ENCODE results near the gene CTXN1. TPM values are rescaled to one million over a fixed set of nuclear protein-coding genes. Genes with fewer than 3 reads are reported as not detected.

The CTXN1 gene
- total and polyA plus RNA-seq, 7 donors, result 0.04 to 0.30 (median 0.25) TPM; not detected in 4

DNA sequence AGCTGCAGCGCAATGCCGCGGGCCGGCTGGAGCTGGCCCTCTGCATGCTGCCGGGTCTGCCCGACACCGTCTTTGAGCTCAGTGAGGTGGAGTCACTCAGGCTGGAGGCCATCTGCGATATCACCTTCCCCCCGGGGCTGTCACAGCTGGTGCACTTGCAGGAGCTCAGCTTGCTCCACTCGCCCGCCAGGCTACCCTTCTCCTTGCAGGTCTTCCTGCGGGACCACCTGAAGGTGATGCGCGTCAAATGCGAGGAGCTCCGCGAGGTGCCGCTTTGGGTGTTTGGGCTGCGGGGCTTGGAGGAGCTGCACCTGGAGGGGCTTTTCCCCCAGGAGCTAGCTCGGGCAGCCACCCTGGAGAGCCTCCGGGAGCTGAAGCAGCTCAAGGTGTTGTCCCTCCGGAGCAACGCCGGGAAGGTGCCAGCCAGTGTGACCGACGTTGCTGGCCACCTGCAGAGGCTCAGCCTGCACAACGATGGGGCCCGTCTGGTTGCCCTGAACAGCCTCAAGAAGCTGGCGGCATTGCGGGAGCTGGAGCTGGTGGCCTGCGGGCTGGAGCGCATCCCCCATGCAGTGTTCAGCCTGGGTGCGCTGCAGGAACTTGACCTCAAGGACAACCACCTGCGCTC lies 26.1 kb downstream of the CTXN1 start:
- Histone ChIP-seq H3K9me3 (no peaks in the 10 kb centered on the region), H3K4me3 (no peak overlapping the region), H3K27ac (no peak overlapping the region), H3K27me3 (ENCODE audit: insufficient read depth in 3 of 3, low read length in 2 of 3) (no peaks in the 10 kb centered on the region), H3K4me1 (peaks cover 18% of the 10 kb centered on the region), H3K36me3 (ENCODE audit: insufficient read depth in 1 of 2, low read depth in 1 of 2) (no peaks in the 10 kb centered on the region)
- intact Hi-C loops (cut with DNase I), result loop anchor here in 1 of 2 donors (5.0 kb wide), 1 partner anchor 932 kb away; the partner anchor contains the start of genes MBD3L1 and ZNF558
- TF ChIP-seq, protein P1, sequence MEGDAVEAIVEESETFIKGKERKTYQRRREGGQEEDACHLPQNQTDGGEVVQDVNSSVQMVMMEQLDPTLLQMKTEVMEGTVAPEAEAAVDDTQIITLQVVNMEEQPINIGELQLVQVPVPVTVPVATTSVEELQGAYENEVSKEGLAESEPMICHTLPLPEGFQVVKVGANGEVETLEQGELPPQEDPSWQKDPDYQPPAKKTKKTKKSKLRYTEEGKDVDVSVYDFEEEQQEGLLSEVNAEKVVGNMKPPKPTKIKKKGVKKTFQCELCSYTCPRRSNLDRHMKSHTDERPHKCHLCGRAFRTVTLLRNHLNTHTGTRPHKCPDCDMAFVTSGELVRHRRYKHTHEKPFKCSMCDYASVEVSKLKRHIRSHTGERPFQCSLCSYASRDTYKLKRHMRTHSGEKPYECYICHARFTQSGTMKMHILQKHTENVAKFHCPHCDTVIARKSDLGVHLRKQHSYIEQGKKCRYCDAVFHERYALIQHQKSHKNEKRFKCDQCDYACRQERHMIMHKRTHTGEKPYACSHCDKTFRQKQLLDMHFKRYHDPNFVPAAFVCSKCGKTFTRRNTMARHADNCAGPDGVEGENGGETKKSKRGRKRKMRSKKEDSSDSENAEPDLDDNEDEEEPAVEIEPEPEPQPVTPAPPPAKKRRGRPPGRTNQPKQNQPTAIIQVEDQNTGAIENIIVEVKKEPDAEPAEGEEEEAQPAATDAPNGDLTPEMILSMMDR (IDR thresholded peaks at IDR 0.05), result no peak
- no peak for ATAC-seq
- WGBS, 3 donors, result 87 to 94% (median 87%) methylated on average over 33 to 34 of the region's 34 CpGs
- no peak for DNase-seq

DNA sequence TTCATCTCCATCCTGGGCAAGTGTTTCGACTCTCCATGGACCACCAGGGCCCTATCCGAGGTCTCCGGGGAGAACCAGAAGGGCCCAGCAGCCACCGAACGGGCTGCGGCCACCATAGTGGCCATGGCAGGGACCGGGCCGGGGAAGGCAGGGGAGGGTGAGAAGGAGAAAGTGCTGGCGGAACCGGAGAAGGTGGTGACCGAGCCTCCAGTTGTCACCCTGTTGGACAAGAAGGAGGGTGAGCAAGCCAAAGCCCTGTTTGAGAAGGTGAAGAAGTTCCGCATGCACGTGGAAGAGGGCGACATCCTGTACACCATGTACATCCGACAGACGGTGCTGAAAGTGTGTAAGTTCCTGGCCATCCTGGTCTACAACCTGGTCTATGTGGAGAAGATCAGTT lies 27.0 kb downstream of the CTXN1 start:
- Histone ChIP-seq H3K36me3 (ENCODE audit: insufficient read depth in 1 of 2, low read depth in 1 of 2) (no peaks in the 10 kb centered on the region), H3K9me3 (no peaks in the 10 kb centered on the region), H3K4me3 (no peak overlapping the region), H3K27ac (no peak overlapping the region), H3K27me3 (ENCODE audit: insufficient read depth in 3 of 3, low read length in 2 of 3) (peaks cover 0 to 1% (median 0%) of the 10 kb centered on the region in 3 donors), H3K4me1 (peaks cover 14% of the 10 kb centered on the region)
- WGBS, 3 donors, result 91 to 92% (median 91%) methylated on average over 16 of the region's 16 CpGs
- ATAC-seq, result no peak
- TF ChIP-seq, protein P1 (IDR thresholded peaks at IDR 0.05), result no peak
- intact Hi-C loops (cut with DNase I), result no loop called here
- DNase-seq, result no peak

DNA sequence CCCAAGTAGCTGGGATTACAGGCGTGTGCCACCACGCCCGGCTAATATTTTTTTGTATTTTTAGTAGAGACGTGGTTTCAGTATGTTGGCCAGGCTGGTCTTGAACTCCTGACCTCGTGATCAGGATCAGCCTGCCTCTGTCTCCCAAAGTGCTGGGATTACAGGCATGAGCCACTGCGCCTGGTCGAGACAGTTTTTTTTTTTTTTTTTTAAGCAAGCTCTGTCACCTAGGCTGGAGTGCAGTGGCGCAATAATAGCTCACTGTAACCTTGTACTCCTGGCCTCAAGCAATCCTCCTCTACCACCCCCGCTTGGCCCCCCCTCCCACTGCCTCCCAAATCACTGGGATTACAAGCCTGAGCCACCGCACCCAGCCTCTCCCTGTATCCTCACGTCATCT lies 28.6 kb downstream of the CTXN1 start:
- intact Hi-C loops (cut with DNase I), result no loop called here
- TF ChIP-seq, protein P1 (IDR thresholded peaks at IDR 0.05), result no peak
- DNase-seq (no peak), ATAC-seq (no peak)
- 84 to 85% (median 84%) methylated on average over 11 of the region's 11 CpGs for WGBS, 3 donors
- H3K4me3 ChIP-seq, result no peak overlapping the region
- no peaks in the 10 kb centered on the region for H3K36me3 ChIP-seq (ENCODE audit: insufficient read depth in 1 of 2, low read depth in 1 of 2)
- peaks cover 0 to 15% (median 0%) of the 10 kb centered on the region in 3 donors for H3K27me3 ChIP-seq (ENCODE audit: insufficient read depth in 3 of 3, low read length in 2 of 3)
- H3K4me1 ChIP-seq, result peaks cover 6% of the 10 kb centered on the region
- no peaks in the 10 kb centered on the region for H3K9me3 ChIP-seq
- H3K27ac ChIP-seq, result no peak overlapping the region

DNA sequence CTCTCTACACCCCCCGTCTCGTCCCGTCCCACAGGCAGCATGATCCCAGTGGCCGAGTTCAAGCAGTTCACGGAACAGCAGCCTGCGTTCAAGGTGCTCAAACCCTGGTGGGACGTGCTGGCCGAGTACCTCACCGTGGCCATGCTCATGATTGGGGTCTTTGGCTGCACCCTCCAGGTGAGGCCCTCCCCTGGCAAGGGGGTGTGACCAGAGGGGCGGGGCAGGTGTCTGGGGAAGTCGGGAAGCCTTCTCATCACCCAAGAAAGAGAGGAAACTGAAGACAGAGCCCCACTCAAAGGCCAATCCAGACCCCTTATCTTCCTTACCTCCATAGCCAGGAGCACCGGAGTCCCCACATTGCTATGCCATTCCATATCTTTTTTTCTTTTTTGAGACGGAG lies 30.4 kb downstream of the CTXN1 start:
- Histone ChIP-seq H3K4me1 (peaks cover 5% of the 10 kb centered on the region), H3K27ac (no peak overlapping the region), H3K9me3 (no peaks in the 10 kb centered on the region), H3K36me3 (ENCODE audit: insufficient read depth in 1 of 2, low read depth in 1 of 2) (no peaks in the 10 kb centered on the region), H3K27me3 (ENCODE audit: insufficient read depth in 3 of 3, low read length in 2 of 3) (peaks cover 0 to 15% (median 0%) of the 10 kb centered on the region in 3 donors), H3K4me3 (no peak overlapping the region)
- WGBS, 3 donors, result 82 to 84% (median 82%) methylated on average over 13 of the region's 13 CpGs
- ATAC-seq, result no peak
- intact Hi-C loops (cut with DNase I), result no loop called here
- TF ChIP-seq, protein P1 (IDR thresholded peaks at IDR 0.05), result no peak
- DNase-seq, result no peak

Data from psoas muscle (tissue), 8 donors.